ENCODE data around the gene PHF3.
"Not testable (repeated sequence)": the region's sequence is repeated elsewhere in the genome, so short reads cannot be mapped to it uniquely, and the experiment has no call there.

PHF3 gene

GRCh38 chr6:63714091-63714490 lies 78.5 kb downstream of the PHF3 start:
- peaks cover 42% of the 10 kb centered on the region for H3K36me3 Mint-ChIP-seq (ENCODE audit: low read depth)

GRCh38 chr6:63716169-63716568 lies 80.6 kb downstream of the PHF3 start:
- H3K27me3 Mint-ChIP-seq: no peaks in the 10 kb centered on the region
- no peaks in the 10 kb centered on the region for H3K4me1 Mint-ChIP-seq (ENCODE audit: low read depth)
- H3K36me3 Mint-ChIP-seq (ENCODE audit: low read depth): peaks cover 24% of the 10 kb centered on the region
- no peak overlapping the region for H3K4me3 Mint-ChIP-seq
- H3K27ac Mint-ChIP-seq: no peak overlapping the region
- H3K9me3 Mint-ChIP-seq: no peaks in the 10 kb centered on the region

More at GRCh38 chr6:63714091-63714490, 78.5 kb downstream of the PHF3 start:
- Mint-ChIP-seq H3K27ac (no peak overlapping the region), H3K4me3 (no peak overlapping the region), H3K4me1 (ENCODE audit: low read depth) (no peaks in the 10 kb centered on the region), H3K27me3 (no peaks in the 10 kb centered on the region), H3K9me3 (no peaks in the 10 kb centered on the region)

- no peak overlapping the region for H3K27ac Mint-ChIP-seq
- no peaks in the 10 kb centered on the region for H3K27me3 Mint-ChIP-seq
- no peaks in the 10 kb centered on the region for H3K36me3 Mint-ChIP-seq (ENCODE audit: low read depth)
- no peak overlapping the region for H3K4me3 Mint-ChIP-seq
- H3K9me3 Mint-ChIP-seq: no peaks in the 10 kb centered on the region
- no peaks in the 10 kb centered on the region for H3K4me1 Mint-ChIP-seq (ENCODE audit: low read depth)
Measured at GRCh38 chr6:63721181-63721580, 85.6 kb downstream of the PHF3 start.

GRCh38 chr6:63724721-63725120 lies 89.1 kb downstream of the PHF3 start:
- no peaks in the 10 kb centered on the region for H3K27me3 Mint-ChIP-seq
- no peaks in the 10 kb centered on the region for H3K36me3 Mint-ChIP-seq (ENCODE audit: low read depth)
- H3K4me1 Mint-ChIP-seq (ENCODE audit: low read depth): no peaks in the 10 kb centered on the region
- no peaks in the 10 kb centered on the region for H3K9me3 Mint-ChIP-seq
- H3K27ac Mint-ChIP-seq: no peak overlapping the region
- no peak overlapping the region for H3K4me3 Mint-ChIP-seq

GRCh38 chr6:63730311-63730710 lies 94.7 kb downstream of the PHF3 start:
- H3K36me3 Mint-ChIP-seq (ENCODE audit: low read depth): no peaks in the 10 kb centered on the region
- H3K4me3 Mint-ChIP-seq: no peak overlapping the region
- no peaks in the 10 kb centered on the region for H3K27me3 Mint-ChIP-seq
- no peaks in the 10 kb centered on the region for H3K4me1 Mint-ChIP-seq (ENCODE audit: low read depth)
- H3K9me3 Mint-ChIP-seq: peaks cover 1% of the 10 kb centered on the region
- no peak overlapping the region for H3K27ac Mint-ChIP-seq

GRCh38 chr6:63731930-63732329 lies 96.3 kb downstream of the PHF3 start:
- Mint-ChIP-seq H3K27me3 (no peaks in the 10 kb centered on the region), H3K27ac (no peak overlapping the region), H3K36me3 (ENCODE audit: low read depth) (no peaks in the 10 kb centered on the region), H3K4me3 (no peak overlapping the region), H3K4me1 (ENCODE audit: low read depth) (no peaks in the 10 kb centered on the region), H3K9me3 (peaks cover 7% of the 10 kb centered on the region)

GRCh38 chr6:63732336-63732735 lies 96.7 kb downstream of the PHF3 start:
- H3K27ac Mint-ChIP-seq: no peak overlapping the region
- H3K36me3 Mint-ChIP-seq (ENCODE audit: low read depth): no peaks in the 10 kb centered on the region
- H3K9me3 Mint-ChIP-seq: peaks cover 7% of the 10 kb centered on the region
- no peaks in the 10 kb centered on the region for H3K4me1 Mint-ChIP-seq (ENCODE audit: low read depth)
- H3K27me3 Mint-ChIP-seq: no peaks in the 10 kb centered on the region
- no peak overlapping the region for H3K4me3 Mint-ChIP-seq

- H3K4me1 Mint-ChIP-seq (ENCODE audit: low read depth): no peaks in the 10 kb centered on the region
- H3K27ac Mint-ChIP-seq: no peak overlapping the region
- H3K9me3 Mint-ChIP-seq: peaks cover 7% of the 10 kb centered on the region
- H3K27me3 Mint-ChIP-seq: no peaks in the 10 kb centered on the region
- no peak overlapping the region for H3K4me3 Mint-ChIP-seq
- H3K36me3 Mint-ChIP-seq (ENCODE audit: low read depth): no peaks in the 10 kb centered on the region
Measured at GRCh38 chr6:63734923-63735322, 99.3 kb downstream of the PHF3 start.

- not testable (repeated sequence) for H3K27ac Mint-ChIP-seq; H3K9me3 Mint-ChIP-seq; H3K36me3 Mint-ChIP-seq (ENCODE audit: low read depth); H3K27me3 Mint-ChIP-seq; H3K4me3 Mint-ChIP-seq; H3K4me1 Mint-ChIP-seq (ENCODE audit: low read depth)
Measured at GRCh38 chr6:63738190-63738589, 102.6 kb downstream of the PHF3 start.

GRCh38 chr6:63739094-63739687 lies 103.6 kb downstream of the PHF3 start:
- H3K27ac Mint-ChIP-seq: no peak overlapping the region
- no peaks in the 10 kb centered on the region for H3K27me3 Mint-ChIP-seq
- peaks cover 7% of the 10 kb centered on the region for H3K9me3 Mint-ChIP-seq
- H3K4me3 Mint-ChIP-seq: no peak overlapping the region
- H3K4me1 Mint-ChIP-seq (ENCODE audit: low read depth): no peaks in the 10 kb centered on the region
- no peaks in the 10 kb centered on the region for H3K36me3 Mint-ChIP-seq (ENCODE audit: low read depth)

- H3K27me3 Mint-ChIP-seq: no peaks in the 10 kb centered on the region
- no peaks in the 10 kb centered on the region for H3K36me3 Mint-ChIP-seq (ENCODE audit: low read depth)
- no peak overlapping the region for H3K27ac Mint-ChIP-seq
- H3K4me1 Mint-ChIP-seq (ENCODE audit: low read depth): no peaks in the 10 kb centered on the region
- peaks cover 1% of the 10 kb centered on the region for H3K9me3 Mint-ChIP-seq
- no peak overlapping the region for H3K4me3 Mint-ChIP-seq
Measured at GRCh38 chr6:63740709-63741108, 105.1 kb downstream of the PHF3 start.

- Mint-ChIP-seq H3K4me1 (ENCODE audit: low read depth) (no peaks in the 10 kb centered on the region), H3K27me3 (no peaks in the 10 kb centered on the region), H3K9me3 (peaks cover 4% of the 10 kb centered on the region), H3K27ac (no peak overlapping the region), H3K4me3 (no peak overlapping the region), H3K36me3 (ENCODE audit: low read depth) (no peaks in the 10 kb centered on the region)
Measured at GRCh38 chr6:63742060-63742459, 106.5 kb downstream of the PHF3 start.

- Mint-ChIP-seq H3K27me3 (no peaks in the 10 kb centered on the region), H3K27ac (no peak overlapping the region), H3K36me3 (ENCODE audit: low read depth) (no peaks in the 10 kb centered on the region), H3K9me3 (peaks cover 7% of the 10 kb centered on the region), H3K4me1 (ENCODE audit: low read depth) (no peaks in the 10 kb centered on the region), H3K4me3 (no peak overlapping the region)
Measured at GRCh38 chr6:63743691-63744090, 108.1 kb downstream of the PHF3 start.

GRCh38 chr6:63744810-63745209 lies 109.2 kb downstream of the PHF3 start:
- Mint-ChIP-seq H3K36me3 (ENCODE audit: low read depth) (no peaks in the 10 kb centered on the region), H3K27me3 (no peaks in the 10 kb centered on the region), H3K9me3 (peaks cover 7% of the 10 kb centered on the region), H3K27ac (no peak overlapping the region), H3K4me3 (no peak overlapping the region), H3K4me1 (ENCODE audit: low read depth) (no peaks in the 10 kb centered on the region)

GRCh38 chr6:63745784-63746183 lies 110.2 kb downstream of the PHF3 start:
- no peak overlapping the region for H3K4me3 Mint-ChIP-seq
- no peak overlapping the region for H3K27ac Mint-ChIP-seq
- H3K27me3 Mint-ChIP-seq: no peaks in the 10 kb centered on the region
- H3K36me3 Mint-ChIP-seq (ENCODE audit: low read depth): no peaks in the 10 kb centered on the region
- H3K9me3 Mint-ChIP-seq: peaks cover 7% of the 10 kb centered on the region
- no peaks in the 10 kb centered on the region for H3K4me1 Mint-ChIP-seq (ENCODE audit: low read depth)

GRCh38 chr6:63750400-63750799 lies 114.8 kb downstream of the PHF3 start:
- Mint-ChIP-seq H3K4me1 (ENCODE audit: low read depth) (no peaks in the 10 kb centered on the region), H3K4me3 (no peak overlapping the region), H3K9me3 (peaks cover 7% of the 10 kb centered on the region), H3K27ac (no peak overlapping the region), H3K36me3 (ENCODE audit: low read depth) (no peaks in the 10 kb centered on the region), H3K27me3 (no peaks in the 10 kb centered on the region)
